Activated T-helper 2 cell treated with anti-CD3 and anti-CD28 coated beads, Interferon-gamma antibody, Interleukin-2, Interleukin-4, amounts not matched to agents 10 μg/mL and 5 μg/mL and 100 μg/mL, durations not matched to agents 14 hours and 24 hours and 36 hours (primary cell): ENCODE data around the gene PLCH2. TPM values are rescaled to one million over a fixed set of nuclear protein-coding genes. Genes with fewer than 3 reads are reported as not detected.
A peak's percentile ranks its signal among the peaks of the same experiment; 100 is the strongest.

Source experiments
- DNase-seq: peaks from one replicate; pipeline ENCODE4 v3.0.0; 2021; ENCODE audit warnings: low spot score
- H3K27ac Mint-ChIP-seq: one replicate; pipeline ENCODE4 v1.8.0; 2021; ENCODE audit warnings: mixed read lengths
- H3K27me3 Mint-ChIP-seq: one replicate; pipeline ENCODE4 v1.8.0; 2021; ENCODE audit warnings: low read depth, mixed read lengths
- H3K36me3 Mint-ChIP-seq: one replicate; pipeline ENCODE4 v1.8.0; 2021; ENCODE audit warnings: low read depth, mixed read lengths
- H3K4me1 Mint-ChIP-seq: one replicate; pipeline ENCODE4 v1.8.0; 2021; ENCODE audit warnings: low read depth, mixed read lengths
- H3K4me3 Mint-ChIP-seq: one replicate; pipeline ENCODE4 v1.8.0; 2021; ENCODE audit warnings: low read depth, mild to moderate bottlenecking, moderate library complexity, mixed read lengths
- H3K9me3 Mint-ChIP-seq: one replicate; pipeline ENCODE4 v1.8.0; 2021; ENCODE audit warnings: mixed read lengths
- intact Hi-C: fragments of 100-400 bp; cut with micrococcal nuclease; formaldehyde crosslinking; loops from one replicate; pipeline ENCODE4 v1.15.1; 2023
- total RNA-seq: library from RNA; stranded (reverse); gene quantifications from 2 replicates; pipeline ENCODE4 v1.2.3, GENCODE V29; 2022

The PLCH2 gene
- total RNA-seq, 1 donor from 2014 or later: 2.6 TPM

GRCh38 chr1:2520206-2520605, 44.1 kb downstream of the PLCH2 start:
- no peak for DNase-seq
- no peaks in the 10 kb centered on the region for H3K27me3 Mint-ChIP-seq
- H3K4me3 Mint-ChIP-seq: no peak overlapping the region
- H3K27ac Mint-ChIP-seq: no peak overlapping the region
- H3K9me3 Mint-ChIP-seq: no peaks in the 10 kb centered on the region
- intact Hi-C loops: loop anchor here (10.0 kb wide), 1 partner anchor 205 kb away; no protein-coding TSS in a partner anchor
- H3K36me3 Mint-ChIP-seq: peaks cover 47% of the 10 kb centered on the region
- peaks cover 26% of the 10 kb centered on the region for H3K4me1 Mint-ChIP-seq

GRCh38 chr1:2520806-2521205, 44.7 kb downstream of the PLCH2 start:
- H3K4me3 Mint-ChIP-seq: no peak overlapping the region

GRCh38 chr1:2522230-2522629, 46.1 kb downstream of the PLCH2 start:
- no peaks in the 10 kb centered on the region for H3K9me3 Mint-ChIP-seq
- DNase-seq: no peak
- H3K4me3 Mint-ChIP-seq: no peak overlapping the region
- H3K27ac Mint-ChIP-seq: no peak overlapping the region
- H3K36me3 Mint-ChIP-seq: peaks cover 37% of the 10 kb centered on the region
- peaks cover 4% of the 10 kb centered on the region for H3K27me3 Mint-ChIP-seq
- intact Hi-C loops: loop anchor here (10.0 kb wide), 1 partner anchor 207 kb away; no protein-coding TSS in a partner anchor
- H3K4me1 Mint-ChIP-seq: peaks cover 31% of the 10 kb centered on the region

More at GRCh38 chr1:2520806-2521205, 44.7 kb downstream of the PLCH2 start:
- H3K4me1 Mint-ChIP-seq: peaks cover 26% of the 10 kb centered on the region
- H3K27ac Mint-ChIP-seq: no peak overlapping the region
- H3K27me3 Mint-ChIP-seq: no peaks in the 10 kb centered on the region
- no peaks in the 10 kb centered on the region for H3K9me3 Mint-ChIP-seq
- peaks cover 47% of the 10 kb centered on the region for H3K36me3 Mint-ChIP-seq
- no peak for DNase-seq
- intact Hi-C loops: loop anchor here (10.0 kb wide), 1 partner anchor 206 kb away; no protein-coding TSS in a partner anchor

- DNase-seq: no peak
- no peaks in the 10 kb centered on the region for H3K9me3 Mint-ChIP-seq
- H3K27ac Mint-ChIP-seq: peak overlapping the region; percentile 87
- intact Hi-C loops: loop anchor here (10.0 kb wide), 1 partner anchor 209 kb away; no protein-coding TSS in a partner anchor
- H3K4me3 Mint-ChIP-seq: peak overlapping the region; percentile 78
- peaks cover 31% of the 10 kb centered on the region for H3K4me1 Mint-ChIP-seq
- H3K36me3 Mint-ChIP-seq: peaks cover 31% of the 10 kb centered on the region
- H3K27me3 Mint-ChIP-seq: peaks cover 6% of the 10 kb centered on the region
Measured at GRCh38 chr1:2523191-2523890, 47.3 kb downstream of the PLCH2 start.

- no peaks in the 10 kb centered on the region for H3K9me3 Mint-ChIP-seq
- H3K27ac Mint-ChIP-seq: peak overlapping the region; percentile 87
- H3K27me3 Mint-ChIP-seq: peaks cover 11% of the 10 kb centered on the region
- peaks cover 23% of the 10 kb centered on the region for H3K36me3 Mint-ChIP-seq
- intact Hi-C loops: loop anchor here (10.0 kb wide), 1 partner anchor 209 kb away; no protein-coding TSS in a partner anchor
- H3K4me1 Mint-ChIP-seq: peaks cover 31% of the 10 kb centered on the region
- H3K4me3 Mint-ChIP-seq: peak overlapping the region; percentile 78
- DNase-seq: peak; percentile 51
Measured at GRCh38 chr1:2523891-2524609, 48.0 kb downstream of the PLCH2 start.

- H3K9me3 Mint-ChIP-seq: no peaks in the 10 kb centered on the region
- H3K4me3 Mint-ChIP-seq: peak overlapping the region; percentile 78
- H3K36me3 Mint-ChIP-seq: peaks cover 21% of the 10 kb centered on the region
- intact Hi-C loops: loop anchor here (5.0 to 10.0 kb wide), 2 partner anchors 211 to 393 kb away; no protein-coding TSS in a partner anchor
- H3K27ac Mint-ChIP-seq: peak overlapping the region; percentile 37
- H3K4me1 Mint-ChIP-seq: peaks cover 31% of the 10 kb centered on the region
- no peak for DNase-seq
- peaks cover 12% of the 10 kb centered on the region for H3K27me3 Mint-ChIP-seq
Measured at GRCh38 chr1:2525572-2525919, 49.5 kb downstream of the PLCH2 start.

- H3K4me1 Mint-ChIP-seq: peaks cover 31% of the 10 kb centered on the region
- peaks cover 18% of the 10 kb centered on the region for H3K27me3 Mint-ChIP-seq
Measured at GRCh38 chr1:2525920-2526823, 50.1 kb downstream of the PLCH2 start, which contains the start of gene PANK4. TSS of gene PANK4 (minus strand) at chr1:2526596. CDS start at chr1:2526587, 9 bp downstream.

GRCh38 chr1:2526824-2527555, 50.9 kb downstream of the PLCH2 start:
- peaks cover 23% of the 10 kb centered on the region for H3K27me3 Mint-ChIP-seq
- peaks cover 11% of the 10 kb centered on the region for H3K36me3 Mint-ChIP-seq
- peaks cover 31% of the 10 kb centered on the region for H3K4me1 Mint-ChIP-seq
- no peaks in the 10 kb centered on the region for H3K9me3 Mint-ChIP-seq
- DNase-seq: peak; percentile 38
- no peak overlapping the region for H3K27ac Mint-ChIP-seq
- H3K4me3 Mint-ChIP-seq: peak overlapping the region; percentile 19
- intact Hi-C loops: loop anchor here (1.0 to 10.0 kb wide), 7 partner anchors 20 to 395 kb away; partner anchors contain the start of genes FAAP20, MORN1, PEX10 and RER1

More at GRCh38 chr1:2525920-2526823, 50.1 kb downstream of the PLCH2 start, which contains the start of gene PANK4:
- intact Hi-C loops: loop anchor here (1.0 to 10.0 kb wide), 7 partner anchors 21 to 394 kb away; partner anchors contain the start of genes FAAP20, MORN1, PEX10 and RER1
- peak within 1 kb of the TSS; percentile 91 for H3K4me3 Mint-ChIP-seq
- H3K27ac Mint-ChIP-seq: peak within 1 kb of the TSS; percentile 93
- H3K9me3 Mint-ChIP-seq: no peaks in the 10 kb centered on the region
- H3K36me3 Mint-ChIP-seq: peaks cover 15% of the 10 kb centered on the region
- peak; percentile 85 for DNase-seq

- no peaks in the 10 kb centered on the region for H3K9me3 Mint-ChIP-seq
- H3K36me3 Mint-ChIP-seq: peaks cover 6% of the 10 kb centered on the region
- H3K4me1 Mint-ChIP-seq: peaks cover 29% of the 10 kb centered on the region
- H3K27ac Mint-ChIP-seq: no peak overlapping the region
- DNase-seq: no peak
- H3K27me3 Mint-ChIP-seq: peaks cover 25% of the 10 kb centered on the region
- intact Hi-C loops: loop anchor here (2.0 to 10.0 kb wide), 3 partner anchors 213 to 395 kb away; partner anchors contain the start of gene FAAP20
- H3K4me3 Mint-ChIP-seq: no peak overlapping the region
Measured at GRCh38 chr1:2527556-2527860, 51.4 kb downstream of the PLCH2 start.

- Mint-ChIP-seq H3K4me1 (peaks cover 24% of the 10 kb centered on the region), H3K9me3 (no peaks in the 10 kb centered on the region), H3K36me3 (peaks cover 3% of the 10 kb centered on the region), H3K27me3 (peaks cover 27% of the 10 kb centered on the region), H3K4me3 (no peak overlapping the region), H3K27ac (no peak overlapping the region)
- intact Hi-C loops: loop anchor here (5.0 to 10.0 kb wide), 2 partner anchors 213 to 396 kb away; no protein-coding TSS in a partner anchor
- no peak for DNase-seq
Measured at GRCh38 chr1:2528016-2528415, 51.9 kb downstream of the PLCH2 start.

- DNase-seq: no peak
- intact Hi-C loops: loop anchor here (5.0 to 10.0 kb wide), 2 partner anchors 214 to 396 kb away; no protein-coding TSS in a partner anchor
- Mint-ChIP-seq H3K27ac (no peak overlapping the region), H3K9me3 (no peaks in the 10 kb centered on the region), H3K27me3 (peaks cover 32% of the 10 kb centered on the region), H3K36me3 (peaks cover 3% of the 10 kb centered on the region), H3K4me1 (peaks cover 19% of the 10 kb centered on the region), H3K4me3 (no peak overlapping the region)
Measured at GRCh38 chr1:2528611-2528965, 52.5 kb downstream of the PLCH2 start.
